ENCODE measurements around the gene TMEM209.

- TF ChIP-seq, protein P1, sequence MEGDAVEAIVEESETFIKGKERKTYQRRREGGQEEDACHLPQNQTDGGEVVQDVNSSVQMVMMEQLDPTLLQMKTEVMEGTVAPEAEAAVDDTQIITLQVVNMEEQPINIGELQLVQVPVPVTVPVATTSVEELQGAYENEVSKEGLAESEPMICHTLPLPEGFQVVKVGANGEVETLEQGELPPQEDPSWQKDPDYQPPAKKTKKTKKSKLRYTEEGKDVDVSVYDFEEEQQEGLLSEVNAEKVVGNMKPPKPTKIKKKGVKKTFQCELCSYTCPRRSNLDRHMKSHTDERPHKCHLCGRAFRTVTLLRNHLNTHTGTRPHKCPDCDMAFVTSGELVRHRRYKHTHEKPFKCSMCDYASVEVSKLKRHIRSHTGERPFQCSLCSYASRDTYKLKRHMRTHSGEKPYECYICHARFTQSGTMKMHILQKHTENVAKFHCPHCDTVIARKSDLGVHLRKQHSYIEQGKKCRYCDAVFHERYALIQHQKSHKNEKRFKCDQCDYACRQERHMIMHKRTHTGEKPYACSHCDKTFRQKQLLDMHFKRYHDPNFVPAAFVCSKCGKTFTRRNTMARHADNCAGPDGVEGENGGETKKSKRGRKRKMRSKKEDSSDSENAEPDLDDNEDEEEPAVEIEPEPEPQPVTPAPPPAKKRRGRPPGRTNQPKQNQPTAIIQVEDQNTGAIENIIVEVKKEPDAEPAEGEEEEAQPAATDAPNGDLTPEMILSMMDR (IDR thresholded peaks at IDR 0.05), result no peak
- TF ChIP-seq EP300 (IDR thresholded peaks at IDR 0.05), result no peak
- TF ChIP-seq POLR2AphosphoS5 (IDR thresholded peaks at IDR 0.05), result no peak
Observed at GRCh38 chr7:130139193-130139960, 65.8 kb downstream of the TMEM209 start.
